Aorta (tissue), 5 donors: ENCODE data around the gene DLG1. TPM values are rescaled to one million over a fixed set of nuclear protein-coding genes. Genes with fewer than 3 reads are reported as not detected.

ENCODE experiments used
- ATAC-seq: fragments of 200-7000 bp; cut with Tn5 transposase; one replicate; pipeline ENCODE4 v1.9.1; 2022; ENCODE audit warnings: moderate library complexity; ENCODE audit not compliant: low FRiP score
- DNase-seq, 2 donors: peaks; one replicate each; pipeline ENCODE4 v3.0.0-alpha.2; 2020
- H3K27ac ChIP-seq, 2 donors: one replicate each; pipeline ENCODE4 v1.5.1; 2013; ENCODE audit warnings: low read length in 2 of 2, mild to moderate bottlenecking in 2 of 2, moderate library complexity in 2 of 2, control low read depth in 1 of 2, inconsistent platforms in 1 of 2, low read depth in 1 of 2
- H3K27me3 ChIP-seq, 2 donors: one replicate each; pipeline ENCODE4 v1.6.1; 2013; ENCODE audit warnings: control low read depth in 1 of 2, low read length in 1 of 2, mild to moderate bottlenecking in 1 of 2, moderate library complexity in 1 of 2; ENCODE audit not compliant: insufficient read depth in 2 of 2, control insufficient read depth in 1 of 2
- H3K36me3 ChIP-seq, 2 donors: one replicate each; pipeline ENCODE4 v1.6.1; 2013; ENCODE audit warnings: control low read depth in 1 of 2, low read length in 1 of 2, mild to moderate bottlenecking in 1 of 2; ENCODE audit not compliant: insufficient read depth in 2 of 2, control insufficient read depth in 1 of 2
- H3K4me1 ChIP-seq, 2 donors: one replicate each; pipeline ENCODE4 v1.6.1; 2013; ENCODE audit warnings: low read length in 2 of 2, control low read depth in 1 of 2, mild to moderate bottlenecking in 1 of 2, moderate library complexity in 1 of 2; ENCODE audit not compliant: insufficient read depth in 2 of 2, control insufficient read depth in 1 of 2
- H3K4me3 ChIP-seq, 2 donors: one replicate each; pipeline ENCODE4 v1.5.1; 2013; ENCODE audit warnings: low read length in 2 of 2, control low read depth in 1 of 2, mild to moderate bottlenecking in 1 of 2
- H3K9me3 ChIP-seq: one replicate; pipeline ENCODE4 v1.6.1; 2013; ENCODE audit warnings: mild to moderate bottlenecking, low read length; ENCODE audit not compliant: control insufficient read depth
- WGBS, 2 donors: extraction: QIAGEN DNeasy Blood & Tissue Kit; methylation state at CpG; one replicate each; pipeline ENCODE4 v1.1.7; 2013; 5-methylcytosine and 5-hydroxymethylcytosine counted together
- intact Hi-C, 2 donors: fragments of 100-400 bp; cut with DNase I; formaldehyde crosslinking; loops; one replicate each; pipeline versions ENCODE4 v1.14.2 to v1.15.0; 2022
- polyA plus RNA-seq, 2 donors: library from polyadenylated mRNA; stranded (reverse); fragments of 200-250 nt; gene quantifications; one replicate each; pipeline ENCODE4 v1.2.3, GENCODE V29; 2013
- total RNA-seq, 2 donors: library from RNA; stranded (reverse); fragmentation: NEBNext Ultra II Directional; extraction: Animal tissue kit (Norgen Biotek cat#: 25700); gene quantifications; one replicate each; pipeline ENCODE4 v1.2.1, GENCODE V29; 2021
- donor health status: healthy with polysubstance abuse.
- donor health status: Bipolar disorder and iron deficiency.
- donor health status: DM: no; HTN: no; CAD: no.
- donor health status: DM: no; HTN: no; CAD: no.
- donor health status: DM: yes; HTN: yes; CAD: no.

The DLG1 gene
- total and polyA plus RNA-seq, 4 donors = 21.2 to 100 (median 51.9) TPM

GRCh38 chr3:197167549-197167948, 130.9 kb downstream of the DLG1 start:
- 88 to 92% methylated on average over 2 of the region's 2 CpGs for WGBS, 2 donors
- Histone ChIP-seq H3K4me1 (no peaks in the 10 kb centered on the region), H3K9me3 (no peaks in the 10 kb centered on the region), H3K27me3 (no peaks in the 10 kb centered on the region), H3K27ac (no peak overlapping the region), H3K4me3 (no peak overlapping the region), H3K36me3 (no peaks in the 10 kb centered on the region)
- DNase-seq = no peak
- intact Hi-C loops = no loop called here
- no peak for ATAC-seq

GRCh38 chr3:197165890-197166289, 132.5 kb downstream of the DLG1 start:
- H3K4me1 ChIP-seq = no peaks in the 10 kb centered on the region
- DNase-seq = no peak
- no peaks in the 10 kb centered on the region for H3K27me3 ChIP-seq
- H3K4me3 ChIP-seq = no peak overlapping the region
- no peak for ATAC-seq
- 95% methylated on average over 6 of the region's 6 CpGs for WGBS, 2 donors
- intact Hi-C loops = no loop called here
- H3K9me3 ChIP-seq = no peaks in the 10 kb centered on the region
- no peaks in the 10 kb centered on the region for H3K36me3 ChIP-seq
- no peak overlapping the region for H3K27ac ChIP-seq

- intact Hi-C loops = no loop called here
These were observed 143.4 kb downstream of the DLG1 start for GRCh38 chr3:197155046-197155445.

GRCh38 chr3:197151580-197151979, 146.8 kb downstream of the DLG1 start:
- Histone ChIP-seq H3K36me3 (no peaks in the 10 kb centered on the region), H3K4me1 (no peaks in the 10 kb centered on the region), H3K27me3 (no peaks in the 10 kb centered on the region), H3K9me3 (no peaks in the 10 kb centered on the region), H3K4me3 (no peak overlapping the region), H3K27ac (no peak overlapping the region)
- DNase-seq (no peak), ATAC-seq (peak; percentile 60)
- intact Hi-C loops = no loop called here
- WGBS, 2 donors = 96 to 100% methylated on average over 1 of the region's 1 CpG

More at GRCh38 chr3:197155046-197155445, 143.4 kb downstream of the DLG1 start:
- ATAC-seq (no peak), DNase-seq (no peak)
- no peaks in the 10 kb centered on the region for H3K4me1 ChIP-seq
- H3K4me3 ChIP-seq = no peak overlapping the region
- no peaks in the 10 kb centered on the region for H3K9me3 ChIP-seq
- H3K36me3 ChIP-seq = peaks cover 0 to 2% of the 10 kb centered on the region in 2 donors
- H3K27ac ChIP-seq = no peak overlapping the region
- H3K27me3 ChIP-seq = no peaks in the 10 kb centered on the region
- WGBS, 2 donors = 97 to 98% methylated on average over 1 of the region's 1 CpG

- H3K4me1 ChIP-seq = no peaks in the 10 kb centered on the region
- H3K27ac ChIP-seq = no peak overlapping the region
- no peaks in the 10 kb centered on the region for H3K9me3 ChIP-seq
- ATAC-seq = no peak
- 92 to 94% methylated on average over 3 of the region's 3 CpGs for WGBS, 2 donors
- H3K27me3 ChIP-seq = no peaks in the 10 kb centered on the region
- no peak overlapping the region for H3K4me3 ChIP-seq
- H3K36me3 ChIP-seq = no peaks in the 10 kb centered on the region
- intact Hi-C loops = no loop called here
- no peak for DNase-seq
These were observed 148.9 kb downstream of the DLG1 start for GRCh38 chr3:197149528-197149927.

- Histone ChIP-seq H3K36me3 (no peaks in the 10 kb centered on the region), H3K9me3 (no peaks in the 10 kb centered on the region), H3K27ac (no peak overlapping the region), H3K4me3 (no peak overlapping the region), H3K27me3 (no peaks in the 10 kb centered on the region), H3K4me1 (no peaks in the 10 kb centered on the region)
- 67 to 70% methylated on average over 1 of the region's 1 CpG for WGBS, 2 donors
- ATAC-seq (no peak), DNase-seq (no peak)
- intact Hi-C loops = no loop called here
These were observed 154.2 kb downstream of the DLG1 start for GRCh38 chr3:197144188-197144587.

- 57 to 77% methylated on average over 1 of the region's 1 CpG for WGBS, 2 donors
- no peak overlapping the region for H3K4me3 ChIP-seq
- no peak overlapping the region for H3K27ac ChIP-seq
- no peaks in the 10 kb centered on the region for H3K4me1 ChIP-seq
- DNase-seq (no peak), ATAC-seq (no peak)
- no peaks in the 10 kb centered on the region for H3K9me3 ChIP-seq
- H3K36me3 ChIP-seq = peaks cover 2 to 3% of the 10 kb centered on the region in 2 donors
- intact Hi-C loops = no loop called here
- no peaks in the 10 kb centered on the region for H3K27me3 ChIP-seq
These were observed 158.8 kb downstream of the DLG1 start for GRCh38 chr3:197139586-197139985.

- Histone ChIP-seq H3K36me3 (peaks cover 3 to 4% of the 10 kb centered on the region in 2 donors), H3K4me1 (no peaks in the 10 kb centered on the region), H3K27me3 (no peaks in the 10 kb centered on the region), H3K4me3 (no peak overlapping the region), H3K27ac (no peak overlapping the region), H3K9me3 (no peaks in the 10 kb centered on the region)
- DNase-seq (peak in 1 of 2 donors; percentile 77), ATAC-seq (no peak)
- intact Hi-C loops = no loop called here
- WGBS, 2 donors = 95 to 97% methylated on average over 5 of the region's 5 CpGs
These were observed 160.7 kb downstream of the DLG1 start for GRCh38 chr3:197137751-197138150.

GRCh38 chr3:197136744-197137143, 161.7 kb downstream of the DLG1 start:
- Histone ChIP-seq H3K4me3 (no peak overlapping the region), H3K36me3 (peaks cover 3 to 4% of the 10 kb centered on the region in 2 donors), H3K9me3 (no peaks in the 10 kb centered on the region), H3K27ac (no peak overlapping the region), H3K4me1 (no peaks in the 10 kb centered on the region), H3K27me3 (no peaks in the 10 kb centered on the region)
- WGBS, 2 donors = 97% methylated on average over 3 of the region's 3 CpGs
- DNase-seq = no peak
- no peak for ATAC-seq
- intact Hi-C loops = no loop called here
